SKM-1 treated with dmso at 0.1 percent for 144 hours (cell line): ENCODE results near the gene ECT2L.

ENCODE experiments used
- DNase-seq: peaks from one replicate; lab custom pipeline; 2025; ENCODE audit not compliant: unreplicated experiment; lab: John Stamatoyannopoulos, UW

Gene ECT2L, protein sequence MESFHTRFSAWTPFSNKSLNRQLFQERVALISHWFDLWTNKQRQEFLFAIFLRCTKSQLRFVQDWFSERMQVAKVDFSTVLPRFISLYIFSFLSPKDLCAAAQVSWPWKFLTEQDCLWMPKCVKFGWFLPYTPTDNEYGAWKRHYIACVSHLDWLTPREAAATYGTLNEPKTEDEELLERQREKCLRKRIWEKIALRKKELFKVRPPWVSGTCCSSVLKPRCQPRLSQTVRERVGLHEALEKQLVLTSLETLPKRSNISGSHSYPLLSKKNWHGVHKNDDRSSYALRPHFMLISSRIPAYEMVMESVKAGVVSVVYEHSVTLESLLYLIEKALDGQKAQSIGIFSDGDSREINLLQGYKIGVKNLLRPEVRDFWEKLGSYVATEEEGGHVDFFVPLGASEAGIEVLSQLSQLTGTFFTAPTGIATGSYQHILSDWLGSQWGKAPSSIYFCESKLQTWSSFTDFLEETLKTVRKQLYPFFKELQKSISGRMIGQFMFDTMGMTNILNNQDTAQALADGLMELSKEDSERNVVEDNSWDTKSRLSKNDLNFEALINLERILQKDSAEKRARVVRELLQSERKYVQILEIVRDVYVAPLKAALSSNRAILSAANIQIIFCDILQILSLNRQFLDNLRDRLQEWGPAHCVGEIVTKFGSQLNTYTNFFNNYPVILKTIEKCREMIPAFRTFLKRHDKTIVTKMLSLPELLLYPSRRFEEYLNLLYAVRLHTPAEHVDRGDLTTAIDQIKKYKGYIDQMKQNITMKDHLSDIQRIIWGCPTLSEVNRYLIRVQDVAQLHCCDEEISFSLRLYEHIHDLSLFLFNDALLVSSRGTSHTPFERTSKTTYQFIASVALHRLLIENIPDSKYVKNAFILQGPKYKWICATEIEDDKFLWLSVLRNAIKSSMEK

GRCh38 chr6:138795809-138796603, at the start of gene ECT2L:
ECT2L (plus strand) TSS chr6:138796087; CDS start chr6:138813275, 17,188 bp downstream.
- no peak for DNase-seq

GRCh38 chr6:138752017-138752416, 43.9 kb upstream of the ECT2L start:
- DNase-seq = no peak

- DNase-seq = no peak
These were observed 38.8 kb upstream of the ECT2L start for GRCh38 chr6:138757136-138757535.

DNA sequence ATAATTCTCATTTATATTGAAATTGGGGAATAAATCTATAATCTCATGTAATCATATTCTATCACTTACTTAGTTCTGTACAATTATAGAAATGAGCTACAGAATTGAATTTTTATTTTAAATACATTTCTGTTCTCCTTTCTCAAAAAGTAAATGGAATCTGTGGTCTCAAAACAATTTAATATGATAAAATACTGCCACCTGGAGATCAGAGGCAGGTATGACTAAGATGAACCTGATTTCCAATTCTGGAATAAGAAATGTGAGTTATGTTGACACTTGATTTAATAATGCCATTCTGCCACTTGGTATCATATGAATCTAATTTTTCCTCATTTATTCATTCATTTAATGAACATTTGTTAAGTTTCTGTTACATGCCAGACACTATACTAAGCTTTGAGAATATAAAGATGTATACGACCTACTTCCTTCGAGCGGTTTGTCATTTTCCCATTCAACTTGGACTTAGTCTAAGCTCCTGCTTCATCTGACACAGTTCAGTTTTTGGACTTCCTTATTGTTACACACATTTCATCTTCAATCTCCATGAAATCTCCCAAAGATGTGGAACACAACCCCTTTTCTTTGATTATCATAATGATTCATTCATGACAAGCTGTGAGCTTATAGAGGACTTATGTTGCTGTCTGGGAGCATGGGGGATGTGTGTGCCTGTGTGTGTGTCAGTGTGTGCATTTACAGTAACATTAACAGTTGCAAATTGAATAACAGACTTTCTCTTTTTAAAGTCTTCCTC, 29.8 kb upstream of the ECT2L start:
- peak; percentile 22 for DNase-seq

- no peak for DNase-seq
These were observed 26.7 kb upstream of the ECT2L start for GRCh38 chr6:138769102-138769676.

DNA sequence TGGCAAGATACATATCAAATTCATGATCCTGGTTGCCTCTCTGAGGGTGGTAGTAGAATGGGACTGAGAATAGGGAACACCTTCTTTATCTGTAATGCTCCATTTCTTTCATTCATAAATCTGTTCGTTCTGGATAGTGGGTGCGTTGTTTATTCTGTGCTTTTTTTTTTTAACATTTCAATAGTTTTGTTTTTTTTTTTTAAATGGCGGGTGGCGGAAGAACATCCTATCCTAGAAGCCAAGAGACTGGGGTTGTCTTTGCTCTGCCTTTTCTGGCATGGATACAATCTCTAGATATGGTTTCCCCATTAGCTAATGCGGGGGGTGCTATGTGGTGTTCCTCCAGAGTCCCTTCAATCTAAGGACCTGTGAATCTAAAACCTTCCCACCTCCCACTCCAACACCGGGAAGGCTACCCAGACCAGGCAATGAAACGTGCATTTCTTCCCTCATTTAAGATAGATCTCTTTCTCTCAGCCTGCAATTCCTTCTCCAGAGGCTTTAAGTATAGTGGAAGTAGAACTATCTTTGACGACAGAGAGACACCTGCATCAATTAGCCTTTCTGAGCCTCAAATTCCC, 23.2 kb upstream of the ECT2L start:
- no peak for DNase-seq

DNA sequence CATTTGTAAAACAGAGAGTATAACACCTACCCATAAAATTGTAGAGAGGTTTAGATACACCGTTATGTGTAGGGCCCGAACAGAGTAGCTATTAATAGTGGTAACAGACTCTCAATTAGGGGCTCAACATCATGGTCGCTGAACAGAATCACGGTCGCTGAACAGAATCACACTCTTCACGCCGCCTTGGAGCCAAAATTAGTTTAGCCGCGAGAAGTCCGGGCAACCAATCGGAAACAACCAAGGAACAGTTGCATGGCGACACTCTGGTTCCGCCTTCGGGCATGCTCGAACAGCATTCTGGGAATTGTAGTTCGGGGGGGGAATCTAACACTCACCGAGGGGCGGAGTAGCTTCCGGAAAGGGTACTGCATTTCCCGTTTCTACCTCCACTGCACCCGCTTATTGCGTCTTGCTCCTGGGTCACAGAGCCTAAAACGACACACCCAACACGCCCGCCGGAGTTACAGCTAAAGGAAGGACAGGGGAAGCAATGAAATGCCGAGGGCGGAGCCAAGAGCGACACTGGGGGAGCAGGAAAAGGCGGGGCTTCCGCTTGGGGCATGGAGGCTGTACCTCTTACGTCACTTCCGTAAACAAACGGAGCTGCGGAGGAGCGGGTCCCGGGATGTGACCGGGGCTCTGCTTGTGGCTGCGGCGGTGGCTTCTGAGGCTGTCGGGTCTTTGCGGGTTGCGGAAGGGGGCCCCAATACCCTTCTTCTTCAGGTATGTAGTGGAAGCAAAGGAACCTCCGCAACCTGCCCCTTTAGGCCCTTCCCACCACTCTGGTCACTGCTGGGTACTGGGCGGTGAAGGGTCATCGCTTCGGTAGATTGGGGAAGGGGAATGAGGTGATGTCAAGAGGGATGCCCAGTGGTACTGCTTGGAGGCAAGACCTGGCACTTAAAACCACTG, 22.5 kb upstream of the ECT2L start, which contains the start of gene CCDC28A:
TSS of gene CCDC28A (plus strand) at position 593 of the 915 bp plus-strand sequence. CDS start 2,352 bp downstream, outside the sequence.
- peak; percentile 95 for DNase-seq

GRCh38 chr6:138774370-138774769, 21.5 kb upstream of the ECT2L start:
- DNase-seq = no peak

GRCh38 chr6:138776659-138777058, 19.2 kb upstream of the ECT2L start:
- no peak for DNase-seq

DNA sequence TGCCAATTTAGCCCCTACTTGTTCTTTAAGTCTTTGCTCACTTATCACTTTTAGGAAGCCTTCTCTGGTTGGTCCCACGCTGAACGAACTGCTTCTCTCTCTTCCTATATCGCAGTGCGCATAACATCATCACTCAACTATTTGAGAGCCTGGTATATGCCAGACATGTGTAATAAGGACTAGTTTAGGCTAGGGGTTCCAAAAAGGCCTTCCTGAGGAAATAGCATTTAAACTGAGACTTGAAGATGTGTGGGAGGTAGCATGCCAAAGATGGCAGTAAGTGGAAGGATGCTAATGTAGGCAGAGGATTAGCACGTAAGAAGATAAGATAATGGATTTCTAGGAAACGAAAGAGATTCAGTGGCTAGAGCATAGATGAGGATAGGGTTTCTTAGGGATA, 17.6 kb upstream of the ECT2L start:
- no peak for DNase-seq

- no peak for DNase-seq
These were observed 13.6 kb upstream of the ECT2L start for GRCh38 chr6:138782243-138782642.

DNA sequence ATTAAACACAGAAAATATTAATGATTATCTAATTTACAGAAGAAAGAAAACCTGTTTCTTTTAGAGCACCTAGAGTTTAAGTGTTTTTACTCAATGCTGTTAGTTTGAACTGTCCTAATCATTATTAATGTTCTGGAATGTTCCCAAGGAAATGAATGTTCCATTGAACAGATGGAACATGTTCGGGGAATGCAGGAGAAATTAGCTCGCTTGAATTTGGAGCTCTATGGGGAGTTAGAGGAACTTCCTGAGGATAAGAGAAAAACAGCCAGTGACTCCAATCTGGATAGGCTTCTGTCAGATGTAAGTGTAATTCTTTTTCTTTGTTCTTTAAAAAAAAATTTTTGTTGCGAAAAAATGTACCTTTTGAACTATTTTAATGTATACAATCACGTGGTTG, 10.8 kb upstream of the ECT2L start:
- no peak for DNase-seq

GRCh38 chr6:138785980-138786379, 9.9 kb upstream of the ECT2L start:
- DNase-seq = no peak

- DNase-seq = no peak
These were observed 8.7 kb upstream of the ECT2L start for GRCh38 chr6:138787138-138787537.

- DNase-seq = no peak
These were observed 884 bp downstream of the ECT2L start for GRCh38 chr6:138796771-138797170.

GRCh38 chr6:138797806-138798446, 2.0 kb downstream of the ECT2L start:
- no peak for DNase-seq

DNA sequence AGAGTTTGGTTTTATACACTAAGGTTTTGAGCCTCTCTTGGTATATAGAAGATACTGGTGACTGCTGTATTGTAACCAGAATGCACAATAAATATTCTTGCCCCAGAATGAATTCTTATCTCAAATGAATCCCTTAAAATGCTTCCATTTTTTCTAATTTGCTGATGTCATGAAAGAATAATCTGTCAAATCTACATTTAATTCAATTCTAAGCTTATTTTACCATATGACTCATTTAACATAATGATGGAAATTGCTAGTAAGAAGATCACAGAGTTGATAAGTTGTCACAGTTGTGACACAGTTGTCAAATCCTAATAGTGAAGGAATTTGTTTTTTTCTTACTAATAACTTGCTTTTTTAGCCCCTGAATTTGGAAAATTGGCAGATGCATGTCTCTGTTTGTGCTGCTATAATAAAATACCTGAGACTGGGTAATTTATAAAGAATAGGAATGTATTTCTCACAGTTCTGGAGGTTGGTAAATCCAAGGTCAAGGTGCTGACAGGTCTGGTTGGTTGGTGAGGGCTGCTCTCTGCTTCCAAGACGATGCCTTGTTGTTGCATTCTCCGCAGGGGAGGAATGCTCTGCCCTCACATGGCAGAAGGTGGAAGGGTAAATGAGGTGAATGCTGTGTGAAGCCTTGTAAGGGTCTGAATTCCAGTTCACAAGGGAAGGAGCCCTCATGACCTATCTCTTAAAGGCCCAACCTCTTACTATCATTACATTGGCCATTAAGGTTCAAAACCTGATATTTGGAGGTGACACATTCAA, 4.7 kb downstream of the ECT2L start:
- DNase-seq = no peak
